Activated effector memory CD4-positive, alpha-beta T cell treated with Interleukin-2 at 50 U/mL for 16 hours (primary cell): ENCODE results near the gene CCDC175.

Experiments used
- DNase-seq: peaks from one replicate; pipeline ENCODE4 v3.0.0-alpha.2; 2020

The CCDC175 gene

DNA sequence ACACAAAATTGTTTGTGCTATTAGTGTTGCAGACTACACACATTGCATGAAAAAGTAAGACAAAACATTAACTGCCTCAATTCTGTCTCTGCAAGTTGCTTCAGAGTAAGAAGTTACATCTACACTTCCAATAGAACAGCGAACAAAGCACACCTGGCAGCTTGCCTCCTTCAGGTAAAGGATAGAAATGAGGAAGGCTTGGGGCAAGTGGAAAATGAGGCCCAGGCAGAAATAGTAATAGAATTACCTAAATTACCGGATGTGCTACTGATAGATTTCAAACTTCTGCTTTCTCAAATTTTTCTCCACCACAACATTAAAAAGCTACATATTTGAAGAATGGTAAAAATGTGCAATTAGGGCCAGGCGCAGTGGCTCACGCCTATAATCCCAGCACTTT lies 37.7 kb downstream of the CCDC175 start:
- no peak for DNase-seq

DNA sequence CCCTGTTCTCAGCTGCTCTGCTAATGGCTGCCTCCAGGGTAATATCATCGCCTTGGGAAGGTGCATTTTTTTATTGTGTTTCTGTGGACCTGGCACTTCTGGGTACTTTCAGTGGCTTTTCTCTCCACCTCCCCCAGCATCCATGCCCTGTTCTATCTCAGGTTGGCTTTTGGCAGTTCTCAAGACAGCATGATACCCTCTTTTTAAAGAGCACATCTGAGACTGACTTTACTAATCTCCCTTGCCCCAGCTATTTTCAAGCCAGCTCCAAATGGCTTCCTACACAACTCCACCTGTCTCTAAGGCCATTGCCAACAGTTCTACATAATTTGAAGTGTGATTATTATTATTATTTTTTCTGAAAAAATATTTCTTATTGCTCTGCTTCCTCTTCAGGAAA lies 39.1 kb downstream of the CCDC175 start:
- DNase-seq = no peak

- DNase-seq = no peak
Measured at GRCh38 chr14:59534361-59534987, 42.1 kb downstream of the CCDC175 start.

DNA sequence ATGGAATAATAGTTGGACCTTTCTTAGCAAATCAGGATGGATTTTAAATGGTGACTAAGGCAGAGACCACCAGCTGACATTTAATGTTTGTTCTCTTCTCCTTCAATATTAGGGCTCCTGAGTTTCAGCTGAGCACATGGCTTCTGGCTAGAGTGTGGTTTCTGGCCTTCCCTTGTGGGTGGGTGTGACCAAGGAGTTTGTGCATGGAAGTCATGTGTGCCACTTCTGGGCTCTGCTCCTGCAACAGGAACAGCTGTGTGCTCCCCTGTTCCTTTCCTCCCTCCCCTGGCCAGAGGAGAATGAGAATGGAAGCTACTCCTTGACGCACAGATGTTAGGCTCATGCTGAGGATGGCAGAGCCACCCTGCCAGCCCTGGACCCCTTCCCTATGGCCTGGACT lies 44.2 kb downstream of the CCDC175 start:
- DNase-seq = no peak

- no peak for DNase-seq
Measured at GRCh38 chr14:59530349-59530748, 46.3 kb downstream of the CCDC175 start.

DNA sequence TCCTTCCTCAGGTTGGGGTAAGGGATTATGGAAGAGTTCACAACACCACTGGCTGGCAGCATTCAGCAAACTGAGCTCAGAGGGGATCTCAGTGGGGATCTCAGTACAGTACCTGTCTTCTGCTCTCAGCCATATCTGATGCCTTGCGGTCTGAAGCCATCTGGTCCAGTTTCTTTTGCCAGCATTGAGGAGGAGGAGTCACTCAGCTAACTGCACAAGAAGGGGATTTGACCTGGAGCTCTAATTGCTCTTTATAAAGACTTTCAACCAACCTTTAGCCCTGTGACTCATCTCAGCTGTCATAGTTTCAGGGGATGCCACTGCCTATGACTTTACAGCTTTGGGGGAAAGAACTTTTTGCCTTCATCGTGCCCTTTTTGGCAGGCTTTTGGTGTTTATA lies 47.4 kb downstream of the CCDC175 start:
- DNase-seq = no peak

- no peak for DNase-seq
Measured at GRCh38 chr14:59520224-59520623, 56.4 kb downstream of the CCDC175 start.

GRCh38 chr14:59511916-59512575 lies 64.6 kb downstream of the CCDC175 start:
- DNase-seq = no peak

DNA sequence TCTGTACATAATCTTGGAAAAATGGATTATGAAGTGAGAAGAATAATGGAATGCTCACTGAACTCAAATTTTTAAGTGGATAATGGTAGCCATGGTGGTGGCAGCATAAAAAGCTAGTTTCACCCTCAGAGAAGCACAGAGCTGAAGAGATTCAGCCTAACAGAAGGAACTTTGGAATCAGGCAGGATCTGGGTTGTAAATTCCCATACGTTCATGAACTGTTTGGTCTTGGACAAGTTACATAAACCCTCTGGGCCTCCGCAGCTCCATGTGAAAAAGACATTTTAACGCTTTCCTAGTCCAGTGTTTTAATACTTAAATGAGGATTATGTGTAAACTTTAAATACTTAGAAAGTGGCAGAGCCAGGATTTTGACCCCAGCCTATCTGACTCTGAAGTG lies 65.6 kb downstream of the CCDC175 start:
- no peak for DNase-seq

DNA sequence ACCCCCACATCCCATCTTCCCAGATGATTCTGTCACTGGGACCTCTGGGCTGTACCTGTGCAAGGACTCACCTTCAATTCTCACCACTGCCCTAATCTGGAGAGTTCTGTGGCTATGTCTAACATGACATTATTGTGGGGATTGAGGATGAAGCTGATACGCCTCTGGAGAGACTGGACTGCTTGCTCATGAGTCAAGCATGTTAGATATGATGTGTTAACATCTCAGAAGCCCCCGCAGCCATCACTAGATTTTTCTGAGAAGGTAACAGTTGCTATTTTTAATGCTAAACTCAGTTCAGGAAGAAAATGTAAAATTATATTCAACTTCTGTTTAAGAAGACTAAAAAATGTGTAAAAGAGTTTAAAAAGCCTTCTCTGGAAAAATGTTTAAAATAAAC lies 66.6 kb downstream of the CCDC175 start:
- DNase-seq = no peak

GRCh38 chr14:59509101-59509500 lies 67.5 kb downstream of the CCDC175 start:
- DNase-seq = no peak

DNA sequence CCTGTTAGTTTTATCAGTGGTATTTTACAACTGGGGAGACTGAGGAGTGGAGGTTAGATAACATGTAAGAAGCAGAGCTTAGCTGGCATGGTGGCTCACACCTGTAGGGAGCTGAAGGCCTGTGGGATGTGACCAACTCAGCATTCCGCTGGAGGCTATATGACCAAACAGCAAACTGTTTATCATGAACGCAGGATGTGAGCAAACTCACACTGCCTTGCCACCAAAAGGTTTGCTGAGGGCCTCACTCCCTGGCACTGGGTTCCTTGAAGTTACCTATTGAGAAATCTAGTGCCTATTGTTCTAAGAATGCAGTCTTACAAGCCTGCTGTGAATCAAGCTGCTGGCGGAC lies 68.9 kb downstream of the CCDC175 start:
- no peak for DNase-seq

DNA sequence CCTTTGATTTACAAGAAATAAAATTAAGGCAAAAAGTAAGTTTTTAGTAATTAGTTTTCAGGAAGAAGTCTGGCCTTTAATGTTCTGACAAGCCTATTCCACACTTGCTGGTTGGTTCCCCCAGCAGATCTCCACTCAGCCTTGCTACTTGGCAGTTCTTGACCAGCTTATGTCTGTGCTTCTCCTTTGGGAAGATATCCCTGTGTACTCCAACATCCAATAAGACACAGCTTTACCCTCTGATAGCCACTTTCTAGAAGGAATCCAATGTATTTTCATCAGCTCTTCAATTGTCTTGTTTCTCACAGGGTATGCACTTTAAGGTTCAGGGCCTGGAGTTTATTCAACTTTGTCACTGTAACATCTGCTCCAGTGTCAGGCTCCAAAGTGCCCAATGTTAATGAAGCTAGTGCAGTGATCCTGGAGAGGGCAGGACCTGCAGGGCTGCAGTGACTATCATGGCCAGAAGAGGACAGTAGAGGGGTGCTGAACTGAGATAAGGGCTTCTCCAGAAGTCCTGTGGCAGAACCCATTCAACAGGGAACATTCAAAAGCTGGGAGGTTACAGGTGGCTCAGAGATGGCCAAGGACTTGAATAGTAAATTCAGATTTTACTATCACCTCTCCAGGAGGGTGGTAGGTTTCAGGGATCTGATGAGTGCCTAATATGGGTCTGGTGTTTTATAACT lies 69.4 kb downstream of the CCDC175 start:
- DNase-seq = no peak

- DNase-seq = no peak
Measured at GRCh38 chr14:59503256-59503655, 73.4 kb downstream of the CCDC175 start.

DNA sequence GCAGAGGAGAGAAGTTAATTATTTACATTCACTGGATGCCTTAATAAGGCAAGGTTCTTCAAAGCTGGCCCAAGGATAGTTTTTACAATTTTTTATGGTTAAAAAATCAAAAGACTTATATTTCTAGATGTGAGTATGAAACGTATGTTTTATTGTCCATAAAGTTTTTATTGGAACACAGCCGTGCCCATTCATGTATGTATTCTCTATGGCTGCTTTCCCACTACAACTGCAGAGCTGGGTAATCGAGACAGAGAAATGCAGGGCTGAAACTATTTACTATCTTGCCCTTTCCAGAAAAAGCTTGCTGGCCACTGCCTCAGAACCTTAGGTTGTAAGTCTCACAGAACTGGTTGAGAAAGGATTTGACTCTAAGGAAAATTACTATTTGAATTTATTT lies 75.9 kb downstream of the CCDC175 start:
- DNase-seq = no peak

GRCh38 chr14:59492384-59492783 lies 84.2 kb downstream of the CCDC175 start:
- no peak for DNase-seq

GRCh38 chr14:59490756-59491155 lies 85.9 kb downstream of the CCDC175 start:
- no peak for DNase-seq

DNA sequence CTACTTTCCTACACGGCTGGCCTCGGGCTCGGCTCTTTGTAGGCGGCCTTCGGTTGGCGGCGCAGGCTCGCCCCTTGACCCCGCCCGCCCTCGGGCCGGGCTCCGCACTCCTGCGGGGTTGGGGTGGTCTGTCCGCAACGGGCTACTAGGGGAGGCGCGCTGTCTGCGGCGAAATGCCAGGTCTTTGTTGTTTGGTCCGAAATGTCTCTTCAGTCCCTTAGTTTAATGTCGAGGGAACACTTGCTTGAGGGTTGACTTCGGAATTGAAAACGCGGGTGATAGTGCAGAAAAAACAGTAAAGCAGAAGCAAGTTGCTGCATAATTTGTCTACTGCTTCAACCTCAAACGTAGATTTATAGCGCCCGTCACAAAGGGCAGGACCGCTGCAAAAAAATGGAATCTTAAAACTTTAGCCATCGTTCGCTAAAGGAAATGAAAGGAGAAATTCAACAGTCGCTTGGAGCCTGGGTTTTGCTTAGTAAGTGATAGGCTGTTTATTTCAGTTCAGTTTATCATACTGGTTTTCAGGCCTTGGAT lies 91.9 kb downstream of the CCDC175 start:
- no peak for DNase-seq

DNA sequence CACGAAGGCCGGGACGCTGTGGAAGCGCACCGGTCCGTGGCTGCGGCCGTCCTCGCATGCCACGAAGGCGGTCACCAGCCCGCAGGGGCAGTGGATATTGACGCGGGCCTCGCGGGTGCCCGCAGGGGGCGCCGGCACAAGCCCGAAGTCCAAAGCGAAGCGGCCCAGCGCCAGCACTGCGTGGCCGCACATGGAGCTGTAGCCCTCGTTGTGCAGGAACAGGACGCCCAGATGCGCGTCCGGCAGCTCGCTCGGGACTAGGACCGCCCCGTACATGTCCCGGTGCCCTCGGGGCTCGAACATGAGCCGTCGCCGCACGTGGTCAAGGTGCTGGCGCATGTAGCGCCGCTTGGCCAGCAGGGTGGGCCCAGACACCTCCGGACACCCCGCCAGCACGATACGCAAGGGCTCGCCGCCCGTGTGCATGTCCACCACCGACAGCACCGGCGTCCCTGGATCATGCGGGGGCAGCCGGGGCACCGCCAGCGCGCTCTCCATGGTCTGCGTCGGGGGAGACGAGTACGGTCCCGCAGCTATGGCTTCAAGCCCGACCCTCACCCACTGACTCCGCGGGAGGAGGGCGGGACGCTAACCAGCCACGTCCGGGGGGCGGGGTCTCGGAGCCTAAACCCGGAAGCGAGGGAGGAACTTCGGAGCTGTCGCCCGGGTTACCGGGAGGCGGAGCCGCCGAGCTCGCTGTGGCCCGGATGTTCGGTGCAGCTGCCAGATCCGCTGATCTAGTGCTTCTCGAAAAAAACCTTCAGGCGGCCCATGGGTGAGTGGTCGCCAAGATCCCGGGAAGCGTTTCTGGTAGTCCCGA lies 92.6 kb downstream of the CCDC175 start, which contains the start of the genes JKAMP and L3HYPDH:
TSS of gene JKAMP (plus strand) at position 699 of the 820 bp plus-strand sequence. CDS start at position 772, 73 bp downstream.
TSS of gene L3HYPDH (minus strand) at position 590 of the 820 bp plus-strand sequence. CDS start at position 498, 92 bp downstream.
- peak; percentile 96 for DNase-seq

DNA sequence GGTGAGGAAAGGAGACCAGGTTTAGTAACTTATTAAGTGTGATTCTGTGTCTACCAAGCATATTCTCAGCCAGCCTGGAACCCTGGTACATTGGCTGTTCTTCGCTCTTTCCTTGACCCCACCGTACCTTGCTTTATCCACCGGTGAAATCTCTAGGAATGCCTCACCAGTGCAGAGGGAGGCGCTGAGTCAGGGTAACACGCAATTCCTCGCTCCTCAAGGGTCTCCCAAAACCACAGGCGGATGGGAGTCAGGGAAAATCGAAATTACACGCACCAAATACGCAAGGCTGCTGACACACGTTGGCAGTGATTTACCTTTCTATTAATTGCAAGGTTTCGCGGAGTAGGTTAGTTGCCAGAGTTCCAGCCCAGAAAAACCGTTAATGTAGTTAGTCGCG lies 93.2 kb downstream of the CCDC175 start:
- DNase-seq = no peak

GRCh38 chr14:59482541-59483331 lies 93.9 kb downstream of the CCDC175 start:
- DNase-seq = no peak

- DNase-seq = no peak
Measured at GRCh38 chr14:59481871-59482540, 94.6 kb downstream of the CCDC175 start.
